Neural crest cell (in vitro differentiated cells): ENCODE results near the gene PSMD9. TPM values are rescaled to one million over a fixed set of nuclear protein-coding genes. Genes with fewer than 3 reads are reported as not detected.

ENCODE experiments used
- DNase-seq: peaks from one replicate; pipeline ENCODE4 v3.0.0; 2021; ENCODE audit warnings: low read depth, mixed read lengths, low spot score
- H3K27ac Mint-ChIP-seq: one replicate; pipeline ENCODE4 v1.8.0; 2021; ENCODE audit warnings: mild to moderate bottlenecking, mixed read lengths; ENCODE audit not compliant: unreplicated experiment
- H3K27me3 Mint-ChIP-seq: 2 replicates; pipeline ENCODE4 v1.8.0; 2021; ENCODE audit warnings: low read depth, mild to moderate bottlenecking, mixed read lengths
- H3K36me3 Mint-ChIP-seq: 2 replicates; pipeline ENCODE4 v1.8.0; 2021; ENCODE audit warnings: low read depth, mild to moderate bottlenecking, mixed read lengths
- H3K4me1 Mint-ChIP-seq: 2 replicates; pipeline ENCODE4 v1.8.0; 2021; ENCODE audit warnings: mixed read lengths
- H3K4me3 Mint-ChIP-seq: one replicate; pipeline ENCODE4 v1.8.0; 2021; ENCODE audit warnings: mild to moderate bottlenecking, mixed read lengths
- H3K9me3 Mint-ChIP-seq: 2 replicates; pipeline ENCODE4 v1.8.0; 2021; ENCODE audit warnings: mixed read lengths
- CTCF ChIP-seq: fragments of 200-600 bp; sonication (generic); conservative IDR thresholded peaks from 2 replicates; pipeline ENCODE4 v1.5.0; 2021; ENCODE audit warnings: antibody characterized with exemption, mild to moderate bottlenecking
- total RNA-seq: library from RNA; stranded (reverse); gene quantifications from 2 replicates; pipeline ENCODE4 v1.2.1, GENCODE V29; 2021

PSMD9 gene
- total RNA-seq, 1 donor from 2014 or later, result 46.3 TPM

GRCh38 chr12:121905746-121906145 is 17.2 kb downstream of the PSMD9 start:
- Mint-ChIP-seq H3K27me3 (no peaks in the 10 kb centered on the region), H3K4me1 (peaks cover 6% of the 10 kb centered on the region), H3K36me3 (peaks cover 22% of the 10 kb centered on the region), H3K27ac (no peak overlapping the region), H3K4me3 (no peak overlapping the region), H3K9me3 (no peaks in the 10 kb centered on the region)
- no peak for TF ChIP-seq CTCF
- DNase-seq, result no peak

GRCh38 chr12:121908702-121909101 is 20.1 kb downstream of the PSMD9 start:
- no peaks in the 10 kb centered on the region for H3K9me3 Mint-ChIP-seq
- peak overlapping the region; percentile 81 for H3K27ac Mint-ChIP-seq
- peaks cover 6% of the 10 kb centered on the region for H3K4me1 Mint-ChIP-seq
- no peak for TF ChIP-seq CTCF
- DNase-seq, result no peak
- peaks cover 16% of the 10 kb centered on the region for H3K36me3 Mint-ChIP-seq
- no peaks in the 10 kb centered on the region for H3K27me3 Mint-ChIP-seq
- no peak overlapping the region for H3K4me3 Mint-ChIP-seq

- Mint-ChIP-seq H3K9me3 (no peaks in the 10 kb centered on the region), H3K4me1 (peaks cover 23% of the 10 kb centered on the region), H3K4me3 (no peak overlapping the region), H3K36me3 (peaks cover 16% of the 10 kb centered on the region), H3K27ac (no peak overlapping the region), H3K27me3 (no peaks in the 10 kb centered on the region)
- DNase-seq, result no peak
- no peak for TF ChIP-seq CTCF
These were observed 23.4 kb downstream of the PSMD9 start for GRCh38 chr12:121911824-121912585.

GRCh38 chr12:121915841-121916321 is 27.3 kb downstream of the PSMD9 start:
- Mint-ChIP-seq H3K4me3 (peak overlapping the region; percentile 42), H3K27me3 (no peaks in the 10 kb centered on the region), H3K36me3 (peaks cover 9% of the 10 kb centered on the region), H3K4me1 (peaks cover 31% of the 10 kb centered on the region), H3K27ac (peak overlapping the region; percentile 89), H3K9me3 (no peaks in the 10 kb centered on the region)
- no peak for TF ChIP-seq CTCF
- DNase-seq, result no peak

GRCh38 chr12:121916719-121917118 is 28.1 kb downstream of the PSMD9 start:
- DNase-seq, result peak; percentile 19
- peak; percentile 41 for TF ChIP-seq CTCF
- Mint-ChIP-seq H3K4me1 (peaks cover 31% of the 10 kb centered on the region), H3K27me3 (no peaks in the 10 kb centered on the region), H3K4me3 (no peak overlapping the region), H3K27ac (peak overlapping the region; percentile 83), H3K9me3 (no peaks in the 10 kb centered on the region), H3K36me3 (peaks cover 9% of the 10 kb centered on the region)
